Measurements from ENCODE around the gene AP1S1.
"Not testable (repeated sequence)": the region's sequence is repeated elsewhere in the genome, so short reads cannot be mapped to it uniquely, and the experiment has no call there.

The AP1S1 gene

DNA sequence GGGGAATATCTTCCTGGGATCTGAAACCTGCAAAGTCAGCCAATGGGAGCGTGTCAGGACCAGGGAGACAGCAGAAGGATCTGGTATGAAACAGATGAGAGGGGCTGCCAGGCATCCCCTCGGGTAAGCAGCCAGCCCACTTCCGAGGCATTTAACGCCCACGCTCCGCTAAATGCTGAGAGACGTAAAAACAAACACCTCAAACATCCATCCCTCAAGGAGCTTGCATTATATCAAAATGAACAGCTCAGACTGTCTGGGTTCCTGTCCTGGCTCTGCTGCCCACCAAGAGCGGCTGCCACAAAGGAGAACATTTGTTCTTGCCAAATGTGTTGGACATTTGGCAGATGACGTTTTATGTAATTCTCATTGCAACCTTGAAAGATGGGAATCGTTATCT lies 34.4 kb upstream of the AP1S1 start:
- H3K4me3 ChIP-seq (ENCODE audit: low read depth, low read length): no peak overlapping the region
- no peak for DNase-seq (ENCODE audit: low read depth)
- TF ChIP-seq CTCF (IDR thresholded peaks at IDR 0.05; ENCODE audit: low read depth, low read length, missing control alignments): no peak

DNA sequence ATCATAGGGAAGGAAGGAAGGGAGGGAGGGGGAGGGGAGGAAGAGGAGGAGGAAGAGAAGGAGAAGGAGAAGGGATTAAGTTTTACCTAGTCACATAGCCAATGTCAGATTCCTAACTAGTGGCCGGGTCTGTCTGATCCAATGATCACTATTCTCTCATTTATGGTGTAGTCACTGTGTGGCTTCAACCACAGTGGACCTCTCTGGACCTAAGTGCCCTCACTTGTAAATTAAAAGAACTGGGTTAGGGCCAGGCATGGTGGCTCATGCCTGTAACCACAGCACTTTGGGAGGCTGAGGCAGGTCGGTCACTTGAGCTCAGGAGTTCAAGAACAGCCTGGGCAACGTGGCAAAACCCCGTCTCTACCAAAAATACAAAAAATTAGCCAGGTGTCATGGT lies 34.0 kb upstream of the AP1S1 start:
- TF ChIP-seq CTCF (IDR thresholded peaks at IDR 0.05; ENCODE audit: low read depth, low read length, missing control alignments): no peak
- DNase-seq (ENCODE audit: low read depth): no peak
- H3K4me3 ChIP-seq (ENCODE audit: low read depth, low read length): no peak overlapping the region

- H3K4me3 ChIP-seq (ENCODE audit: low read depth, low read length): peak overlapping the region; percentile 49; the same call in 1 of the 2 replicates
- not testable (repeated sequence) for DNase-seq (ENCODE audit: low read depth)
These were observed 32.7 kb upstream of the AP1S1 start for GRCh38 chr7:101121631-101121990.

DNA sequence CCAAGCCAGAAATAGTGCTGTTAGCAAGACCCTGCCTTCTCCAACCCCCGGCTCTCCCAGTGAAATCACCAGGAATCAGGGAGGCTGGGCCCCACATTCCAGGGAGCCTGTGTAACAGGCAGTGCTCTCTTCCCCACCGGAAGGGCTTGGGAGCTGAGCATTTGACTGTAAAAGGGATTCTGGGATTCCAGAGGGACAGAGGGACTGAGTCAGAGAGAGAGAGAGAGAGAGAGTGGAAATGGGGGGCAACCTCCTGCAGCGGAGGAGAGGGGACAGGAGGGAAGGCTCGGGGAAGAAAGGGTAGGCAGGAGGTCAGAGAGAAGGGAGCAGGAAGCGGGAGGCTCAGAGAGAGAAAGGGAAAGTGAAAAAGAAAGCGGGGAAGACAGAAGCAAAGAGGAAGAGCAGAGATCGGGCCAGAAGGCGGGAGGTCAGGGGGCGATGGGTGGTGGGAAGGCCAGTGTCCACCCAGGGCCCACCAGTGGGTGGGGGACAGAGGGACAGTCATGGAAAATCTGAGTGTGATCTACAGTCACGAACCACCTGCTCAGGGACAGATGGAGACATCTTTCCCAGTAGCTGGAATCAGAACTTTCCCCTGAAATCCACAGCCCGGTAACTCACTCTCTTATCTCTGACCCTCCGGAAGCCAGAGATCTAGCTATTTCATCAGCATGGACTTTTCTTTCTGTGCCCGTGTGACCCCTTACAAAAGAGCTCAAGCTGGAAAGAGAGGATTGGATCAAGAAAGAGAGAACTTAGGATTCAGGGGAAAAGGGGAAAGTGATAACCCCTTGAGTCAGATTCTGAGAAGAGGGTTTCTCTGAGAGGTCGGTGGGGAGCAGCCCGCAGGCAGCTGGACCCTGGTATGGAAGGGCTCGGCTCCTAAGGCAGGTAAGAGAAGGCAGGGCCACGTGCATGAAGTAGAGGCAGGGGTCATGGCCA lies 32.0 kb upstream of the AP1S1 start:
- peak overlapping the region; percentile 49 for H3K4me3 ChIP-seq (ENCODE audit: low read depth, low read length)
- TF ChIP-seq CTCF (IDR thresholded peaks at IDR 0.05; ENCODE audit: low read depth, low read length, missing control alignments): no peak
- DNase-seq (ENCODE audit: low read depth): no peak

- DNase-seq (ENCODE audit: low read depth): no peak
- no peak overlapping the region; the same call in 1 of the 2 replicates for H3K4me3 ChIP-seq (ENCODE audit: low read depth, low read length)
- no peak for TF ChIP-seq CTCF (IDR thresholded peaks at IDR 0.05; ENCODE audit: low read depth, low read length, missing control alignments)
These were observed 31.2 kb upstream of the AP1S1 start for GRCh38 chr7:101122933-101123702.

GRCh38 chr7:101123703-101124068 lies 30.6 kb upstream of the AP1S1 start:
- TF ChIP-seq CTCF (IDR thresholded peaks at IDR 0.05; ENCODE audit: low read depth, low read length, missing control alignments): no peak

DNA sequence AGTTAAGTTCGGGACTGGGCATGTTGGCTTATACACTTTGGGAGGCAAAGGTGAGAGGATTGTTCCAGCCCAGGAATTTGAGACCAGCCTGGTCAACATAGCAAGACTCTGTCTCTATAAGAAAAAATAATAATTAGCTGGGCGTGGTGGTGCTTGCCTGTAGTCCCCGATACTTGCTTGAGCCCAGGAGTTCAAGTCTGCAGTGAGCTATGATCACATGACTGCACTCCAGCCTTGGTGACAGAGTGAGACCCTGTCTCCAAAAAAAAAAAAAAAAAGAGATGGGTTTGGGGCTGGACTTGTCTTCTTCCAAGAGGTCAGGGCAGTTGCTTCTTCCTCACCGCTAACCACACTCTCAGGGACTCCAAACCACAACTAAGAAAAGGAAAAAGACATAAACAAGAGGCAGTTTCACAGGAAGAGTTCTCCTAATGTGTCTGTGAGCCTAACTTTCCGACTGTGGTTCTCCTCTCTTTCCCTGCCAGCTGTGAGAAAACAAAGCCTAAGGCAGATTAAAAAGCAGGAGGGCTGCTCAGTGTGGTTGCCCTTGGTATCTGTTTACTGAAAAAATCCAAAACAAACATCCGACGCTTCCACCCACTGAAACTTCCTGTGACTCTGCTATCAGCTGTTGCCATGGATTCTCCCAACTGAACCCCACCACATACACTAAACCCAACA lies 29.8 kb upstream of the AP1S1 start:
- H3K4me3 ChIP-seq (ENCODE audit: low read depth, low read length): no peak overlapping the region
- no peak for DNase-seq (ENCODE audit: low read depth)
- TF ChIP-seq CTCF (IDR thresholded peaks at IDR 0.05; ENCODE audit: low read depth, low read length, missing control alignments): no peak

More at GRCh38 chr7:101123703-101124068, 30.6 kb upstream of the AP1S1 start:
- H3K4me3 ChIP-seq (ENCODE audit: low read depth, low read length): no peak overlapping the region
- no peak for DNase-seq (ENCODE audit: low read depth)
